NCI-H82 treated with DMSO at 0.1 percent for 48 hours (cell line): ENCODE data around the gene ITPRIP.

Source experiments
- DNase-seq: peaks from one replicate; lab custom pipeline; 2025; ENCODE audit not compliant: unreplicated experiment; lab: John Stamatoyannopoulos, UW

The ITPRIP gene

DNA sequence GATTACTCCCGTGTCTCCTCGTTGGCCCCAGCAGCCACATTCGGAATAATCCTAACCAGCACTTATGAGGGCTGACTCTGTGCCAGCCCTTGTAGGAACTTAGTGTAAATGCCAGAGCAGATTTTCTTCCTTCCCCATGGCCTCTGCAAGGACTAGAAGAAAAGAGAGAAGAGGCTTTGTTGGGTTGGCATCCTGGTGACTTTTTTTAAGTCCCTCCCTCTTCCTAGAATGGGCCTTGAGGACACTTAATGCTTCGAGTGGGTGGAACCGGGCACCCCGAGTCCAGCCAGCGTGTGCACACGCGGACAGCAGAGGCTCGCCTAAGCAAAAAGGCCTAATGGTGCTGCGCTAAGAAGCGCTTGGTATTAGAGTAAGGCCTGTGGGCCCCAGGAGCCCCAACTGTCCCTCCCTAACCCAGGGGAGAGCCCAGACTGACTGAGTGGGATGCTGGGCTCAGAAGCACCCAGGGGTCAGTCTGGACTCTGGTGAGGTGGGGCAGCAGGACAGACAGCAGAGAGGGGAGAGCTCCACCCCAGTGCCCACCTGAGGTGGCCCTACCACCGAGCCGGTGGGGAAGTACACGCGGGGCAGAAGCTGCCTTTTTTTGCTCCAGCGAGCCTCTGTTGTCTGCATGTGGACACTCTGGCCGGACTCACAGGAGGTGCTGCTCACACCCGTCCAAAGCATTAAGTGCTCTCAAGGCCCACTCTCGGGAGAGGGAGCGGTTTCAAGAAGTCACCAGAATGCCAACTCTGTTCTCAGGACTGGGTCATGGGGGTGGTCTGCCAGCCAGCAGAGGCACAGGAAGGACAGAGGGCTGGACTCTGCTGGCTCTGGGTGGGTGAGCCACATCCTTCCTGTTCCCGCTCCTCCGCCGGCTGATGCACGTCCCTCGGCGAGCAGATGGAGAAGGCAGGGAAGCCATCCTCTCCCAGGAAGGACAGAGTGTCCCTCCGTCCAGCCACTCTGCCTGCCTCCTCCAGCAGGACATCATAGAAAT, 12.5 kb downstream of the ITPRIP start:
- DNase-seq, result no peak

DNA sequence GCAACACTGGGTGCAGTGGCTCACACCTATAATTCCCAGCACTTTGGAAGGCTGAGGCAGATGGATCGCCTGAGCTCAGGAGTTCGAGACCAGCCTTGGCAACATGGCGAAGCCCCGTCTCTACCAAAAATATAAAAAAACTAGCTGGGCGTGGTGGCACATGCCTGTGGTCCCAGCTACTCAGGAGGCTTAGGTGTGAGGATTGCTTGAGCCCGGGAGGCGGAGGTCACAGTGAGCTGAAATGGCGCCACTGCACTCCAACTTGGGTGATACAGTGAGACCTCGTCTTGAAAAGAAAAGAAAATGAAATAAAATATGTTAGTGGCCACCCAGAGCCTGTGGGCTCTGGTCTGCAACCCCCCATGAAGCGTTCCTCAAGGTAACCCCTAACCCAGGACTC, 13.3 kb downstream of the ITPRIP start:
- no peak for DNase-seq

DNA sequence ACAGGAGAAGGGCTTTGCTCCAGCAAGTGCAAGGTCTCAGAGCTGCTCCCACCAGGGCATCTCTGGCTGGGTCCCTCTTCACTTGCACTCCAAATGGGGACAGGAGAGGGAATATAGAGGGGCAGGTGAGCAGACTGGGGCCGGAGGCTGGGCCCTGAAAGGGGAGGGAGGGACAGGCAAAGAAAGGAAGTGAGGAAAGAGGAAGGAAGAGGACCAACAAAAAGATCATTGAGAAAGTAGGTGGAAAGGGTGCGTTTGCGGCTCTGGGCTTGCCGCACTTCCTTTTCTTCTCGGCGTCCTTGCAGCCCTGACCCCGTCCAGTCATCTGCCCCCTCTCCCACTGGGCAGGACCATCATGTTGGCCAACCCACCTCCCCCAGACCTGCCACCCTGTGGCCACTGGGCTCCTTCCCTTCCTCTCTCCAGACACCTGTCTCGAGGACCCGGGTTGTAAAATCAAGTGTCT, 14.0 kb downstream of the ITPRIP start:
- DNase-seq, result no peak

DNA sequence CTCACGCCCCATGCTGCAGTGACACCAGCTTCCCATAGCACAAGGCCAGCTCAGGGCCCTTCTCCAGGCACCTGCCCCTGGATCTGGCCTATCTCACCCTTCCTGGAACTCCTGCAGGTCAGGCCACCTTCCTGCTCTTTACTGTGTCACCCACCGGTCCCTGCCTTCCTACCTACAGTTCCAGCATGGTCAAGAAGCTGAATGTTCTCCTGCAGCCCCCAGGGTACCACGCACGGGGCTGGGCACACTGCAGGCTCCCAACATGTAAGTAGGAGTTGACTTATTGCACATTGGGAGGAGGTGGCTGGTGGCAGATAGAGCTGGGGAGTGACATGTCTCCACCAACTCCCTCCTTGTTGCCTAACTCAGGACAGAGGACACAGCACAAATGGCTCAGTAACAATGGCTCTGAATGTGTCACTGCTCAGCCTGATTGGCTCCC, 14.5 kb downstream of the ITPRIP start:
- DNase-seq, result no peak

DNA sequence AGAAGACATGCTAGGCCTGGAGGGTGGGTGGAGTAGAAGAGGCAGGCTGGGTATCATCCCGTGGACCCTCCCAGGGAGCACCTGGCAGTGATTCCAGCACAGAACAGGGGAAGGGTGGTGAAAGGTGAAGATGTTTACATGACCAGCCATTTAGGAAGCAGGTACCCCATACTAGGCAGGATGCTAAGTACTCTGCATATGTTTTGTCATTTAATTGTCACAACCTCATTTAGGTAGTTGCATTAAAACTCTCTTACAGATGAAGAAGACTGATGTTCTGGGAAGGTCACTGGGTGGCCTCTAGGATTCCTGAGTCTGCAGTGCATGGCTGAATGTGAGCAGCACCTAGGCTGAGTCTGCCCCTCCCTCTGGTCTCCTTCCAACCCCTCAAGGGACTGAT, 15.2 kb downstream of the ITPRIP start:
- no peak for DNase-seq

DNA sequence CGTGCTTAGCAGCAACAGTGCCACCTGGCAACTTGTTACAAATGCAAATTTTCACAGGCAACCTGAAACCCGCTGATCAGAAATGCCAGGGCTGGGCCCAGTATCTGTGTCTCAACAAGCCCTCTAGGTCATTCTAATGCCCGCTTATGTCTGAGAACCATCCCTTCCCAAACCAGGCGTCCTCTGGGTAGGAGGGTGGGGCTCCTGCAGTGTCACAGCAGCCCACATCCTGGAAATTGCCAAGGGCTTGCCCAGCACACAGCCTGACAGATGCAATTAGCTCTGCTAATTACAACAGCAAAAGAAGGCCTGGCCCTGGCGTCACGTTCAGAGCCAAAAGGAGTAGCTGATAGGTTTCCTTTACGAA, 15.9 kb downstream of the ITPRIP start:
- no peak for DNase-seq

DNA sequence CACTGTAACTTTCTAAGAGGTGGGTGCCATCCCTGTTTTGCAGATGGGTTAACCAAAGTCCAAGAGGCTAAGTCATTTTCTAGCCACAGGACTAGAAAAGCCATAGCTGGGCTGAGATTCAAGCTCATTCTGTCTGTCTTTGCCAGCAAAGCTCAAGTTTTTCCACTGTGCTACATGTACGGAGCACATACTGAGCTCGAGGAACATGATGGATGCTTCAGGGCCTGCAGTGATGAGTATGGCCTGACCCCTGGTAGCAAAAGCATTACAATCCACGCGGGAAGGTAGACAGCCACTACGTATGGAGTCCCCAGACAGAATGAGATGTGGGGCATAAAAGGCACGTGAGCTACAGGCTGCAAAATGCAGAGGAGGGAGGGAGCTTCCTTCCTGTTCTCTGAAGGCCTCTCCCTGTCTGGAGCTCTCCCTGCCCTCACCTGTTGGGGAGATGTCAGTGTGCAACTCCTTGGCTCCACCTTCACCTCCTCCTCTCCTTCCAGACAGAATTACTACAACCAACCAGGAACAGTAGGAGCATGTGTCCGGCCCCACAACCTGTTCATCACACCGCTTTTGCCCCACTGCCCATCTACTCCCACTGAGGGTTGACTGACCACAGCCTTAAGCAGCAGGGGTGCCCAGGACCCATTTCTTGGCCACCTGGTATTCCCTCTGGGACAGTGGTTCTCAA, 16.4 kb downstream of the ITPRIP start:
- no peak for DNase-seq

DNA sequence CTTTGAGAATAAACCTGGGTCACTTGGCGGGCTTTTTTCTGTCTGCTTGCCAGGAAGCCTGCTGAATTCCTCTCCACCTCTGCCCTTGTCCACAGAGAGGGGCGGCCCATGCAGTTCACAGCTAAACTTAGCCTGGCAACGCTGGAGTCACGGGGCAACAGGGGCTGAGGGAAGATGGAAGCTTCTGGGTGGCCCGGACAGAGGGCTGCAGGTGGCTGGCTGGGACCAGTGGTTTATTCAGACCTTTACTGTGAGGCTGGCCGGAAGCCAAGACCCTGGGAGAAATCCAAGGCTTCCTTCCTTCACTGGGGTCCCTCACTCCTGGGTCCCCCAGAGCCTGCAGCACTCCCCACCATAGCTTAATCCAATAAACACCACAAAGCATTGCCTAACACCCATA, 17.0 kb downstream of the ITPRIP start:
- no peak for DNase-seq

DNA sequence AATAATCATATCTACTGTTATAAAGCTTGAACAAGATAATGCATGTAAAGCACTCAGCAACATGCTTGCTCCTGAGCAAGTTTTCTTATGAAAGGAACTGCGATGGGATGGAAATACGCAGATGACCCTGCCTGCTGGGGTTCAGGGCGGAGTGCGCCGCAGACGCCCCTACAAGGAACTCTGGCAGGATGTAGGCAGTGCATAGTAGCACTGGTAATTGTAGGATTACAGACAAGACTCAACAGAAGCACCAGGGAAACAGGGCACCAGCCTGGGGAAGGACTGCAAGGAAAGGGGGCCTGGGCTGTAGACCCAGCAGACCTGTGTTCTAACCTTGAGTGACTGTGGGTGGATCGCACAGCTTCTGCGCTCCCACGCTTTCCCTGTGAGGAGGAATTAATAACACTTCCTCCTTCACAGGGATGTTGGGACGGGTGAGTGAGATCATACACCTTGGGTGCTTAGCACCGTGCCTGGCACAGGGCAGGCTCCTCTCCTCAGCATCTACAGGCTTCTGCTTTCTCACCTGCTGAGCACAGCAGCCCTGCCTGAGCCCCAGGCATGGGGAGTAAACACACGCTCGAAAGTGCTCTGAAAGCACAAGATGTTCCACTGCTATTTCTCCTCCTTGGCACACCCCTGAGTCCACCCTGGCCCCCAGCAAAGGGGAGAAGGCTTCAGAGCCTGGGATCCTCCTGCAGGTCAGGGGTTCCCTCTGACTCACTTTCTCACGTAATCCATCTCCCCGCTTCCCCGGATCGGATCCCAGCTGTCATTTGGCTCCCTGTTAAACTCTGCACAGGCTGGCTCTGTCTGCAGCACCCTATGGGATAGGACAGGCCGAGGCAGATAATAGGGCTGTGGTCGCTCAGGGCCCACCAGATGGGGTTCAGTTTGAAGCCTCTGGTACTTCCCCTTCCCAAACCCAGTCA, 19.2 kb downstream of the ITPRIP start:
- no peak for DNase-seq

DNA sequence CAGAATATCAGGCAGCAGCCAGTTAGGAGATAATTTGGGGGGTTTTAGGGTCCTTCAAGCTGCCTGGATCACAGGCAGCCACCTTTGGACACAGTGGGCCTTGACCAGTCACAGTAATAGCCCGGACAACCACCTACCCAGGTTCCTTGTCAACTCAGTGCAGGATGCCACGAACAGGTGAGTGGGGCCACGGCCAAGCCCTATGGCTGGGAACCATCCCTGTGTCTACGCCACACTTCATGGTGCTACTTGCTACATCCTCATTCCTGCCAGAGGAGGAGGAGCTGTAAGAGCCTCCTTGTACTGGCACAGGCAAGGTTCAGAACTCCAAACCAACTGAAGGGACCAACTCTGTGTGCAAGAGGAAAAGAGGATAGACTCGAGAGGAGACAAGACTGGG, 19.9 kb downstream of the ITPRIP start:
- no peak for DNase-seq

DNA sequence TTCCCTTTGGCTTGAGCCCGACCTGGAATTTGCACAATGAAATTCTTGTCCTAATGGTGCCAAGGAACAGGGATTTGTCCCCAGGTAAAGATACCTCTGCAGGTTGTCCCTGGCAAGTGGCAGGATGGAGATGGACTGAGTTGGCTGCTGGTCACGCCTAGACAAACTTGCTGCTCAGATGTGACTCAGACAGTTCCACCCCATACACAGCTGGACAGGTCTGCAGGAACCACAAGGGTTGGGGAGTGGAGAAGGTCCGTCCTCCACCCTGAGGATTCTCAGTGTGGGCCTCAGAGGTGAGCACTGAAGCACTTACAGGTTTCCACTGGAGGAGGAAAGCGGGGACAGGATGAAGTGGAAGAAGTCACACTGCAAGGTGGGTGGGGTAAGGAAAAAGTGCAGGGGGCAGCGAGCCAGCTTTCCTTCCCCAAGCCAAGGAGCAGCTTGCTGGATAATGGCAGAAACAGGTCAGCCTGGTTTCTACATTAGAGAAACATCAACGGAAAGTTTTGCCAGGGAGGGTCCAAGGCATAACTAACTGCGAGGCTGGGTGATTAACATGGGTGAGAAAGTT, 20.5 kb downstream of the ITPRIP start:
- DNase-seq, result no peak

DNA sequence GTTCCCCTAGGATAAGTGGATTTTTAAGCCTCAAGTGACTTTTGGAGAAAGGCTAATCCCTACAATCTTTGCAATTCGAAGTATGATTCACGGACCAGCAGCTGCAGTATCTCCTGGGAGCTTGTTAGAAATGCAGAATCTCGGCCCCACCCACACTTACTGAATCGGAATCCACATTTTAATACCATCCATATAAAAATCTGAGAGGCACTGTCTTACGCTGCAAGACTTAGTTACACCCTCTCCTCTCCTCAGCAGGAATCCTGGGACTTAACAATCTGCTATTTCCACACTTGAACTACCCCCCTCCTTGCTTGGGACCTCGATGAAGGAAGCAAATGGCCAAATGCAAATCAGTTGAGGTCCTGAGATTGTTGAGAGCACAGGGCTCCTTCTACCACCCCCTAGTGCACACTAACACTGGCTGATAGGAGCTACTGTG, 21.0 kb downstream of the ITPRIP start:
- no peak for DNase-seq

DNA sequence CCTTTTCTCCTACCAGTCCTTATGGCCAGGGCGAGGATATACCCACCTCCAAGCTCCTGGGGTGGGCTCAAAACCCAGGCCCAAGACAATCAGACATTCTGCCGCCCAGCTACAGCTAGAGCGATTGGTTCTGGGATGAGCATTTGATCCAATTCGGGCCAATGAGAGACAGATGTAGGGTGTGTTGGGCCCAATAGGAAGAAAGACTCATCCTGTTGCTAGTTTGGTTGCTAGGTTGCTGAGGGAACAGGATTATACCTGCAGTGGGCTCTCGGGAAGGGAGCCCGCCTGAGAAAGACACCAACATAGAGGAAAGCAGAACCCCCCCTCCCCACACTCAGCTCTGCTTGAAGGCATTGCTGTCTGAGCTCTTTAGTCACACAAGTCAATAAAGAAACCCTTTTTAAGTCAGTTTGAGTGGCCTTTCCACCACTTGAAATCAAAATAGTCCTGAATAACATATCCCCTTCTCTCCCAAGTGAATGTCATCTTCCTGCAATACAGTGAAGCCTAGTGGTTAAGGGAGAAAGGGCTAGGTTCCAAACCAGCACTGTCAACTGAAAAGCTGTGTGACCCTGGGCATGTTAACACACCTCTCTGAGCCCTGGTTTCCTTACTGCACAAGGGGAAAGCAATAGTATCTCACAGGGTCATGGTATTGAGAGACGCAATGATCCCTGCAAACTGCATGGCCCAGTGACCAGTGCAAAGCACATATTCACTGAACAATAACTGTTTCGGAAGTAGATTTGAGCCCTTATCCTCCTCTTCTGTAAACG, 21.8 kb downstream of the ITPRIP start:
- DNase-seq, result no peak

DNA sequence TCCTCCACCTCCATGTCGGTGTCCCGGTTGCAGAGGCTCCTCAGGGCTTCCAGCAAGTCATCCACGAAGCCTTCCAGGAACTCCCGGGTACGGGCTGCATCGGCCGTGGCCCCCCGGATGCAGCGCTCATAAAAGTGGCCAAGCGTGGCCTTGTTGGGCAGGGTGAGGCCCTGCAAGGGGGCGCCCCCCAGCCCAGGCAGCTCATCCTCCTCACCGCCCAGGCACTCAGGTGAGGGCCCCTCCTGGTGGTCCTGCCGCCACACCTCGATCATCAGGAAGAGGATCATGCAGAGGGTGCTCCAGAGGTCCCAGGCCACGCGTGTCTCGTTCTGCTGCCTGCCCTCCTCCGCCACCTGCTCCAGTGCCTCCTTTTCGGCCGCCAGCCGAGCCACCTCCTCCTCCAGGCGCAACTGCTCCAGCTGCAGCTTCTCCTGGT, 22.8 kb downstream of the ITPRIP start:
- no peak for DNase-seq

DNA sequence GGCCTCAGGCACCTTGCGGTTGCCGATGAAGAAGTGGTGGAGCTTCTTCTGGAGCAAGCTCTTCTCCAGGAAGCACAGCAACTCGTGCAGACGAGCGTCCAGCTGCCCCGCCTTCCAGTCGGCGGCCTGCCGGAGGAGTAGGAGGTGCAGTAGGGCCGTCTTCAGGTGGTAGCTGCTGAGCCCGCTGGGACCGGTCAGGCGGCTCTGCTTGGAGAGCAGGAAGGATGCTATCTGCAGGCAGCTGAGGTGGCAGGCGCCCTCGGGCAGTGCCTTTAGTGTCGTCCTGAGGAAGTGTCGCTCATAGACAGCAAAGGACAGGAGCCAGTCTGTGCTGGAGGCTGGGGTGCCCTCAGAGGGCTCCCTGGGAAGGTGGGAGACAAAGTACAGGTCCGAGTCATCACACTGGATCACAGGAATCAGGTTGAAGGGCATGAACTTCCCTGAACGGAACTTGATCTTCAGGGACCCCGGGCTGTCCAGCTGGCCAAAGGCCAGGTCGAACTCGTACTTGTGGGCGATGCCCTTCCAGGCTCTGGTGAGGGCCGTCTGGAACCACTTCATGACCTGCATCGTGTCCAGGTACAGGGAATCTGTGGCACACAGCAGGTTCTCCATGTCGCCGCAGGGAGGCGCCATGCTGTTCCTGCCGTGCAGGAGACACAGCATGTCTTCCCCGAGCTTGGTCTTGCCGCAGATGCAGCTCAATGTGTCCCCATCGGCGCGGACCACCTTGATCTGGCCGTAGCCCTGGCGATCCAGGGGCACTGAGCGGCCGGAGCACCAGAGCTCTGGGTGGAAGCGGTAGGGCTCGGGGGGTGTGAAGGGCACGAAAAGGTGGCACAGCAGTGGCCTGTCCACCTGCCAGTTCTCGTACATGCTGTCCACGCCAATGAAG, 23.4 kb downstream of the ITPRIP start:
- no peak for DNase-seq

DNA sequence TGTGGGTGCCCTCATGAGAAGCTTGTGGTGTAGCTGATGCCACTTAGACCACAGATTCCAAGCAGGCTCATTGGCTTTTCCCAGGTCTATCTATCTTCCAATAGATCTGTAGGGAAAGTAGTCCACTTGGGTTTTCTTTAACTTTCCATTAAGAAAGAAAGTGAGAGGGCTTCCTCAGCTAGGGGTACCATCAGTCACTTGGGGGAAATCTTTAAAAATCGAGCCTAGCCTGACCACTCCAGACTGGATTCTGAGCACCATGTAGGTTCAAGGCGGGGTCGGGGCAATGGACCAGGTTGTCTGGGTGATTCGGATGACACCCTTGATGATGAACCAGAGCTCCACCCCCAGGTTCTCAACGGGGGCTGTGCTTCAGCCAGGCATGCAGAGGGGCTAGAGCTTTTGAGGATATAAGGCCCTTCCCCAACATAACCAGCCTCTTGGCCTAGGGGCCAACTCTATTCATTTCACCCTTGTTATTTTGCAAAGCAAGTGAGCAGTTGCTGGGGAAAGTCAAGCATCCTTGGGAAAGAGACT, 27.0 kb downstream of the ITPRIP start:
- no peak for DNase-seq

DNA sequence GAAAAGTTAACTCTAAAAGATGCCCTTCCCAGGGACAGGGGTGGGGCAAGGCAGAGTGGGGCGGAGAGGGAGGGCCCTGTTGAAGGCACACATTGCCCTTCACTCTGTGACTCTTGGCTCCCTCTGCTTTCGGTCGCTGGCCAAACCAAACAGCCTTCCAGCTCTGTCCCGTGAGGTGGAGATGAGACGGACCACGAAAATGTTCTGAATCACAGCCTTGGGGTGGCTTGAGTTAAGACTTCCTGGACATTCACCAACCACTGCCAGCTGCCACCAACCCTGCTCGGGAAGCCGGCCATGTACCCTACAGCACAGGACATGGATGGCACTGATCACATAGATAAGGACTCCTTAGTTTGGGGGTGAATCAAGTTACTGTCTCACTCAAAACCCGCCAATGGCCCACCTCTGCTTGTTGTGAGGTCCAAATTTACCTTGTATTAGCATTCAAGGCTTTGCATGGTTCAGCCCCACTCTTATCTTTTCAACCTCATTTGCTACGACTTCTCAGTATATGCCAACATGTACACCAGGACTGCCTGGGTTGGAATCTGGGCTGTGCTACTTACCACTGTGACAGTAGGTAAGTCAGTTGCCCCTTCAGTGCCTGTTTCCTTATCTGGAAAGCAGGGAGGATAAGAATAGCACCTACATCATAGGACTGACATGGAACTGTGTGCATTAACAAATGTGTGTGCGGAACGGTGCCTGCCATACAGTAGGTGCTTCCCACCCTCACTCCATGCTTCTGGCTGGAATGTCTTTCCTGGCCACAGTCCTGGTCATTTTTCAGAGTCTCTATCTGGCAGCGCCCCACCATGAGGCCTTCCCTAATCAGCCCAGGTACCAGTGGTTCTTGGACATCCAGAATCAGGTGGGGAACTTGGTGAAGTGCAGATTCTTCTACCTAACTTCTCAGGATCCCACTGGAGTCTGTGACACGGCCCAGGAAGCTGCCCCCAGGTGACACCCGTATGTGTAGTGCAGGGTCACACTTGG, 28.0 kb downstream of the ITPRIP start:
- no peak for DNase-seq
